Left cardiac atrium (tissue), 4 donors: ENCODE data around the gene SIX3. TPM values are rescaled to one million over a fixed set of nuclear protein-coding genes. Genes with fewer than 3 reads are reported as not detected.
A peak's percentile ranks its signal among the peaks of the same experiment; 100 is the strongest.

Experiments
- ATAC-seq, 2 donors: fragments of 200-7000 bp; cut with Tn5 transposase; one replicate each; pipeline ENCODE4 v1.9.1; 2020; ENCODE audit warnings: mild to moderate bottlenecking in 2 of 2, moderate library complexity in 2 of 2
- DNase-seq: peaks from one replicate; pipeline ENCODE4 v3.0.0-alpha.2; 2020
- intact Hi-C, 2 donors: fragments of 100-400 bp; cut with DNase I; formaldehyde crosslinking; loops; one replicate each; pipeline versions ENCODE4 v1.14.1 to v1.15.1; 2022 to 2023
- total RNA-seq, 2 donors: library from RNA; stranded (reverse); fragmentation: NEBNext Ultra II Directional; extraction: Animal tissue kit (Norgen Biotek cat#: 25700); gene quantifications; one replicate each; pipeline ENCODE4 v1.2.1, GENCODE V29; 2021
- donor health status: DM: no; HTN: yes; CAD: no.
- donor health status: DM: no; HTN: yes; CAD: no; lungs with severe emphysema.
- donor health status: DM: yes; HTN: yes; CAD: no.
- donor health status: Dilated cardiomyopathy.

SIX3 gene
- total RNA-seq, 2 donors from 2014 or later: not detected

- intact Hi-C loops: no loop called here
- DNase-seq (no peak), ATAC-seq (no peak)
Measured at GRCh38 chr2:44929735-44930273, 11.7 kb upstream of the SIX3 start.

GRCh38 chr2:44930274-44931197 is 11.0 kb upstream of the SIX3 start:
- ATAC-seq (no peak), DNase-seq (no peak)
- intact Hi-C loops: no loop called here

- no peak for DNase-seq
- no peak for ATAC-seq
- intact Hi-C loops: no loop called here
Measured at GRCh38 chr2:44931198-44931780, 10.2 kb upstream of the SIX3 start.

GRCh38 chr2:44932079-44932478 is 9.4 kb upstream of the SIX3 start:
- intact Hi-C loops: no loop called here
- ATAC-seq (no peak), DNase-seq (no peak)

- no peak for DNase-seq
- intact Hi-C loops: no loop called here
- ATAC-seq: no peak
Measured at GRCh38 chr2:44932564-44933392, 8.7 kb upstream of the SIX3 start.

- DNase-seq (no peak), ATAC-seq (no peak)
- intact Hi-C loops: no loop called here
Measured at GRCh38 chr2:44933434-44933951, 8.0 kb upstream of the SIX3 start.

GRCh38 chr2:44934038-44934982 is 7.2 kb upstream of the SIX3 start:
- no peak for DNase-seq
- intact Hi-C loops: no loop called here
- ATAC-seq: no peak

GRCh38 chr2:44934983-44935728 is 6.3 kb upstream of the SIX3 start:
- ATAC-seq (no peak), DNase-seq (no peak)
- intact Hi-C loops: no loop called here

- ATAC-seq (no peak), DNase-seq (no peak)
- intact Hi-C loops: no loop called here
Measured at GRCh38 chr2:44935729-44936098, 5.8 kb upstream of the SIX3 start.

GRCh38 chr2:44936275-44936674 is 5.2 kb upstream of the SIX3 start:
- no peak for DNase-seq
- ATAC-seq: no peak
- intact Hi-C loops: no loop called here

- DNase-seq (no peak), ATAC-seq (no peak)
- intact Hi-C loops: no loop called here
Measured at GRCh38 chr2:44936715-44937687, 4.5 kb upstream of the SIX3 start.

GRCh38 chr2:44937688-44938240 is 3.7 kb upstream of the SIX3 start:
- ATAC-seq (no peak), DNase-seq (no peak)
- intact Hi-C loops: no loop called here

GRCh38 chr2:44938287-44939105 is 3.0 kb upstream of the SIX3 start:
- intact Hi-C loops: no loop called here
- ATAC-seq: peak; percentile 9 to 14
- no peak for DNase-seq

- intact Hi-C loops: no loop called here
- ATAC-seq: no peak
- no peak for DNase-seq
Measured at GRCh38 chr2:44939106-44940048, 2.1 kb upstream of the SIX3 start.
